Measurements from ENCODE around the gene METTL25B.
A peak's percentile ranks its signal among the peaks of the same experiment; 100 is the strongest.

Gene METTL25B

DNA sequence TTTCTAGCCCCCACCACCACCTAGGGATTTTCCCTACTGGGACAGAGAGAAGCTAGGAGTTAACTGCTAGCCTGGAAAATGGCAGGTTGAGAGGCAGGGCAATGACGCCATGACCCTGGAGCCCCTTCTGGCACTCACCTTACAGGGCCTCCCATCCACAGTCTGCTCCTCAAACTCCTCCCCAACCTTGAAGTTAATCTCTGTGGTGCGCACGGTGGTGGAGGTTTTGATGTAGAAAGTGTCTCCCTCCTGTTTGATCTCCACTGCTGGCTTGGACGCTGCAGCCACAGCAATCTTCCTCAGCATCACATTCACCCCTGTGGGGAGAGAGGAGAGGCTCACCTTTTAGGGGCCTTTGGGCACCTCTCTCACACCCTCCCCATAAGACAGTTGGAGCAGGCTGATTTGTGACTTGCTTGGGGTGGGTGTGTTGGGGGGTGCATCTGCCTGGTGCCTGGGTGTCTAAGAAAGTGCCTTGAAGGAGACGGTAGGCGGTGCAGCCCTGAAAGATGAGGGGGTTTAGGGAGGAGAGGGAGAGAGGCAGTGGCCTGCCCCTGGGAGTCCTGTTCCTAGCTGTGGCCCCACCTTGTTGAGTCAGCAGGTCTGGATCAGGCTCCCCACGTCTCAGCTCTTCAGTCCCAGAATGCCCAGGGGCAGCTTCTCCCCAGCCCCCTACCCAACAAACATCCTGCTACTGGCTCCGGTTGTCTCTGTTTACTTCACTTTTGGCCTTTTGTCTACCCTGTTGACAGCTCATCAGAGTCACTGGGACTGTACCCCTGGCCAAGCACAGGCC is 27.3 kb upstream of the METTL25B start:
- no peak for DNase-seq (ENCODE audit: low read depth)

DNA sequence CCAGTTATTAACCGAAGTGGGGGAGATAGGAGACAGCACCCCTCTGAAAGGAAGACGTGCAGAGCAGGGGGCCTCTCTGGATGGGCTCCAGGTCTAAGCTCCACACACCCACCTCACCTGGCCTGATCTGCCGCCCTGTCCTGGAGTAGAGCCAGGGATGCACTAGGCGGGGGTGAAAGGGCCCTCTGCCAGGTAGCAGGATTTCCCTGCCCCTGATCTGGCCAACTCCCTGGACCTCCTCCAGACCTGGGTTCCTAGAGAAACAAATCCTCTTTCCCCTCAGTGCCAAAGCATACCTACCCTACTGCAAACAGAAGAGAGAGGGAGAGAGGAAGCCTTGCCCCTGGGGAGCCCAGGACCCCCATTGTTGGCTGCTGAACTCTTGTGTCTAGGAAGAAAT is 24.9 kb upstream of the METTL25B start:
- no peak for DNase-seq (ENCODE audit: low read depth)

DNA sequence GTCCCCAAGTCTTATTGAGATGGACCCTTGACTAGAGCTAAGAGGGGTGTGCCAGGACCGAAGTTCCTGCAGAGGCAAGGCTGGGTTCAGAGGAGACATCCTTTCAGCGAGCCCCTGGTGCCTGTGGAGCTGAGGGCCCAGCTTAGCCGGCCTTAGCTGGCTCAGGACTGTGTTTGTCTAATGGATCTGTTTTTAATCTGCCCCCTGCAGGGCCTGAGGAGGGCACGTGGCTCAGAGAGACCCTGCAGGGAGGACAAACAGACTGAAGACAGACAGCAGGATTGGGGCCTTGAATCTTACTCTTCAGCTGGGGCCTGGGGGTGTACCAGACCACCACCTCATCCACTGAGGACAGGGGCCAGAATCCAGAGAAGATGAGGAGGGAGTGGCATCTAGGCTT is 24.5 kb upstream of the METTL25B start:
- no peak for DNase-seq (ENCODE audit: low read depth)

DNA sequence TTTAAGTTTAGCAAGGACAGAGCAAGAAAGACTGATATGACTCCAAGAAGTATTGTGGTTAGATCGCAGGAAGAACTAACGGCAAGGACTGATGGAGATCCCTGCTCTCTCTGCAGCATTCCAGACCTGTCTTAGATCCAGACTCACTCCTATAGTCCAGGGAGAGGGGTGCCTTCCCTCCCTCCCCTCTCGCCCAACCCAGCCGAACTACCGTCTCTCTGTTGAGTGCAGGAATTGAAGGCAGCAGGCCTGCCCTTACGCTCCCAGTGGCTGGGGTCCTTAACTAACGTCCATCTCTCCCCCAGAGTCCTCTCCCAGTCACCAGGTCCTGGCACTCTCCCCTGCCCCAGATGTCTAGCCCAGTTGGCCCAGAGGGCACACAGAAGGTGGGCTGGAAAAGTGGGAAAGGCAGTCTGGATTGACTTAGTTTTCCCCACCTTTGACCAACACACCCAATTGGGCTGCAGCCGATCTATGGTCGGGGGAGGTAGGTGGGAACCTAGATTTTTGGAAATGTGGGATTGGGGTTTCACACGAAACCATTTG is 24.0 kb upstream of the METTL25B start:
- no peak for DNase-seq (ENCODE audit: low read depth)

DNA sequence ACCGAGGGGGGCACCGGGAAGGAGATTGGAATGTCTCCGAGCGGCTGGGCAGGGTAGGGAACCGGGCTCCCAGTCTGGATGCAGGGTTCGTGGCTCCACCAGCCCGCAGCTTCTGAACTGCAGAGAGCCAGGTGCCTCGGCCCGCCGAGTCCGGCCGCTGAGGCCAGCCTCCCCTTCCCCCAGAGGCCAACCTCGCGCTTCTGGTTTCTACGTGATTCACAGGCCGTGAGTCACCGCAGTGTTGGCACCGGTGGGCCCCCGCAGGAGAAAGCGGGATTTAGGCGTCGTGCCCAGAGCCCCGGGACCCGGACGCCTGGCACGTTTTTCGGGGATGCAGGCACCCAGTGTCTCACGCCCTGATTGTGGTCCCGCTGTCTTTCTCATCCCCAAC is 23.3 kb upstream of the METTL25B start:
- no peak for DNase-seq (ENCODE audit: low read depth)

DNA sequence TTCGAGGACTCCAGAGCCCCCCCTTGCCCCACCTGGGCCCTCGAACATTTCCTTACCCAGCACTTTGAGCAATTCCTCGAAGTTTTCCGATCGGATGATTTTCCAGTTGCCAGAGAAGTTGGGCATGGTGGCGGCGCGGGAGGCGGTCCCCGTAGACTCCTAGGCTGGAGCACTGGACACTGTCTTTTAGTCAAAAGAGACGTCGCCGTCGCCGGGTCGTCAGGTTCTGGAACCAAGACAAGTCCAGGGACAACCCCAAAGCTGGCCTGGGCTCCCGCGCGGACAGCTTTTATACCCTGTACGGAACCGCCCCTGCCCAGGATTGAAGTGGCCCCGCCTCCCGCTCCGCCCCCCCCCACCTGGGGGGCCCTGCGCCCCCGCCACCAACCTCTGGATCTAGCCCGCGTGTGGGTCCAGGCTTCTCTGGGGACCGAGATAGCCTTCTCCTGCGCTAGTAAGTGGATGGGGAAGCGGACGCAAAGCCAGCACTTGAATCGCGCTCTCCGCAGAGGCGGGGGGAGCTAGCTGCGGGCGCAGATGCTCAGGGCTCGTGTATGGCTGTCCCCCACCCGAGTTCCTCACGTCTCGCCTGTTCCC is 22.9 kb upstream of the METTL25B start, which contains the start of gene CRABP2:
CRABP2 (minus strand) TSS at position 263 of the 597 bp plus-strand sequence; CDS start at position 126, 137 bp downstream.
- no peak for DNase-seq (ENCODE audit: low read depth)

DNA sequence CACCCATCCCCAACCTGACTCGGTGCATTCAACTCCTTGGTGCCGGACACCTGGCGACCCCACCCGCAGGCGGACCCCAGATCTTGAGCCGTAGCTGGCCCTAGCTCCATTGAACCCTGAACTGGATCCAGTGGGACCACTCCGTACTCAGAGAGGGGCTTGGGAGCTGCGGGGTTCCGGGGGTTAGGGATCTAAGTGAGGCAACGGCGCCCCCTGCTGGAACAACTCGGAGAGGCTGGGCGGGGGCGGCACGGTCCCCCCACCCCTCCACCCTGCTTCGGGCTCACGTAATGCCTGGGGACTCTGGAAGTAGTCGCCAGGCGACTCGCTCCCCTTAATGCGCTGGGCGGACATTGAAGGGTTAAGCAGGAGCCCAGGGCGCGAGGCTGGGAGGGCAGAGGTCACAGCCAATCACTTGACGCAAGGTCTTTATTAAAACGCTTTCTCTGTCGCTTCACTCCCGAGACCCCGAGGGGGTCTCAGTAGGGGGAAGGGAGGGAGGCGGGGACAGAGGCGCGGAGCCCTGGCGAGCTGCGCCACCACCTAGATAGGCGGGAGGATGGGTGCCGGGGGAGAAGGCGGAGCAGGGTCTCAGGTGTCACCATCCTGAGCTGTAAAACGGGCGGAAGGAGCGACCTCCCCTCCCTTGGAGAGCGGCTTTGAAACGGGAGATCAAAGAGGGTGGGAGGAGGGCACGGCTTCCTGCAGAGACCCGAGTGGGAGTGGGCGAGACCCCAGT is 22.2 kb upstream of the METTL25B start:
- DNase-seq (ENCODE audit: low read depth), result no peak

DNA sequence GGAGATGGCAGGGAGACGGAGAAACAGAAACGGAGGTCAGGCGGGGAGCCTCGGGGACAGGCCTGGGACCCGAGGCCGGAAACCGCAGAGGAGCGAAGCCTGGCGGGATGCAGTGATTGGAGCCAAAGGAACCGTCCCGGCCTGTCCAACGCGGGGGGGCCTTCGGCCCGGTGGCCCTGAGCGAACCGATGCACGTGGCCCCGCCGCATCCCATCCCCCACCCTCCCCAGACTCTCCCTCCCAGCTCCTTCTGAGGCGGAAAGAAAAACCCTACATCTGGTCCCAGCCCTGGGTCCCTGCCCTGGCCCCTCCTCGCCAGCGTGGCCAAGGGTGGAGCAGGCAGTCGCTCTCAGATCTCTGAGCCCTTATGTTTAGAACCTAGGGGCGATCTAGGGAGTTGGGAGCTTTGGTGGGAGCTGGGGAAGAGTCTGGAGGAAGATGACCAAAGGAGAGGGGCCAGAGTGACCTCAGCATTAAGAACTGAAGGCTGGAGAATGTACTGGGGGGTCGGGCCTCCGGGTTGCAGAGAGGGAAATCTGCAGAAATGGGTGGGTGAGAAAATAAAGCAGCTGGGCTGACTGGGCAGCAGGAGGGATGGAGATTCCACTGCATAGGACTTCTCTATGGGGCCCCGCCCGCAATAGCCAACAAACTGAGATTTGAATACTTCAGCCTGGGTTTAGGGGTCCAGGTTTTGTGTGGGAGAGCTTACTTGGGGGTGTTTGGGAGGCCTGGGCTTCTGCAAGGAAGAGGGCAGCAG is 21.4 kb upstream of the METTL25B start:
- DNase-seq (ENCODE audit: low read depth), result no peak

DNA sequence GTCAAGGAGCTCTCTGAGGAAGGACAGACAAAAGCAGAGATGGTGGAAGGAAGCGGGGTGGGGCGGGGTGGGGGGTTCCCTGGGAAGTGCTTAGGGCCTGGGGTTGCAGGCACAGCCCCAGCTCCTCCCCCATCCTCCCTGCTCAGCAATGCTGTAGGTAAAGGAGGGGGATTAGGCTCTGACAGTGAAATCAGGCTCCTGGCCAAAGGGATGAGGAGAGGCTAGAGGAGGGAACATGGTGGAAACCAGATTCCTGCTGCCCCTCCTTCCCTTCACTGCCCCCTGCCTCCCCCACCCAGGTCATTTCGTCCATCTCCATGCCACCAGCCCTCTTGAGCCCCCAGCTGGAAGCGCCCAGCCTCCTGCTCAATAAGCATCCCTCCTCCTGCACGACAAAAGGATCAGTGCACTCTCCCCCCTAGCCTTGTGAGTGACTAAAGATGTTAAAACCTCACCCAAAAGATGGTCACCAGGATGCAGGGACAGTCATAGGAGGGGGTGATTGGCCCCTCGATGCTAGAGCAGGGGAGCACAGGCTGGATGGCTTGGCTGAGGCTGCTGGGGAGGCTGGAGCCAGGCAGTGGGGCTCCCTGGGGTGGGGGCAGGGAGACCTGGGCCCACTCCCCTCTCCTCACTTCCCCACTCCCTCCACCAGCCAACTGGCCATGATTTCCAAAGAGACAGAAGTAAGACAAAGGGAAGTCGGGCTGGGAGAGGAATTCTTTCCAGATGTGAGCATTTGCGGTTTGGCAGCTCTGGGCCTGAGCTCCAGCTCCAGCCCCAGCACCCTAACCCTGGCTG is 20.7 kb upstream of the METTL25B start:
- DNase-seq (ENCODE audit: low read depth), result no peak

DNA sequence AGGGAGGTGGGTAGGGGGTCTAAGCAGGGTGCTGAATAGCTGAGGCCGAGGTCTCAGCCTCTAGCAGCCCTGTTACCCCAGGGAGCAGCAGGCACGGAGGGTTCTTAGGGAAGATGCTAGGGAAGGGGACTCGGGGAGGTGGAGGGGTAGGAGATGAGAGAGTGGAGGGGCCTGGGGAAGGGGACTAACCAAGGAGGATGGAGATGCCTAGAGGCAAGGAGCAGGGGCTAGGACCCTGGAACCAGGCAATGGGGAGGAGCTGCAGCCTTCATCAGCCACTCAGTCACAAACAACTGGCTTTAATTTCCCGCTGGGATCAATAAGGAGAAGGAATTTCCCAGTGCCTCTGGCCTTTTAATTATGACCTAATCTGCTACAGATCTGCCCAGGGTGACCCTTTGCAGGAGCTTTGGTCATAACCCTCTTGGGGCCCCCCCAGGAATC is 20.0 kb upstream of the METTL25B start:
- no peak for DNase-seq (ENCODE audit: low read depth)

DNA sequence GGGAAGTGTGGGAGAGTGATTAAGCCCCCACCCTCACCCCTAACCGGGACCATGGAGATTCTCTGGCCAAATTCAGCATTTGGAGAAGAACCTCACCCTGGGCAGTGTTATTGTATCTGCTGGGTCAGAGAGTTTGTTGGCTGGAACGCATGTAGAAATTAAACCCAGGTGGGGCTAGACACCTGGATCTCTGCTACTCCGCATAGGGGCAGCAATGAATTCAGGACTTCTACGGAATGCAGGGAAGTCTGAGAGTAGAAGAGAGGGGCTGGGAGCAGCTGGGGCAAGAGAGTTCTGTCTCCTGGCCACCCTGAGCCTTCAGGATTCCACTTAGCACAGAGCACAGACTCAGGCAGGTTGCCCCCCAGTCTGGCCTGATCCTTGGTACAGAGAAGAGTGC is 19.2 kb upstream of the METTL25B start:
- no peak for DNase-seq (ENCODE audit: low read depth)

DNA sequence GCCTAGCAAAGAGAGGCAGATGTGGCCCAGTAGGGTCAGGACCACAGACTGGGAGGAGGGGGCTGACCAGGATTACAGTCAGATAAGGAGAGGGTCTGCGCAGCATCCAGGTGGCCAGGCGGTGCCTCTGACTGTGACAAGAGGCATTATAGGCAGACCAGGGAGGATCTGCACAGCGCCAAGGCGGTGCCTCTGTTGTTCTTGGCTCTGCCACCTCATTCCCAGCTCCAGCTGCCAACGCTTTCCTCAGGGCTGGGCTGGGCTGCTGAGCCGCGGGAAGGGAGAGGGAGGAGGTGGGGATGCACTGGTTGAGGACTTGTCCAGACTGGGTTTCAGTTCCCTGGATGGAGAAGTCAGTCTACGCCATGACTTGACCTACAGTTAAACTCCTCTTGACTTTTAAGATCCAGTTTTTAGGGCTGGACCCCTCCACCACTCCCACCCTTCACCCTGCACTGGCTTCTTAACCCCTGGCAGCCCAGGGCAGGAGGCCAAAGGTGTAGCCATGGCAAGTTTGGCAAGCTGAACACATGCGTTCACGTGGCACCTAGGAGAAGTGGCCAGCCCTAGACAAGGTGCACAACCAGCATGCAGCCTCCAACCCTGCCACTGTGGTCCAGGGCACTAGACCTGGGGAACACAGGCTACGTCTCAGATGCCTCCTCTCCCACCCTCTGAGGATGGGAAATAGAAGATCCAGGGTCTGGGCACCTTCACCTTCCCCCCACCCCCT is 18.3 kb upstream of the METTL25B start:
- no peak for DNase-seq (ENCODE audit: low read depth)

DNA sequence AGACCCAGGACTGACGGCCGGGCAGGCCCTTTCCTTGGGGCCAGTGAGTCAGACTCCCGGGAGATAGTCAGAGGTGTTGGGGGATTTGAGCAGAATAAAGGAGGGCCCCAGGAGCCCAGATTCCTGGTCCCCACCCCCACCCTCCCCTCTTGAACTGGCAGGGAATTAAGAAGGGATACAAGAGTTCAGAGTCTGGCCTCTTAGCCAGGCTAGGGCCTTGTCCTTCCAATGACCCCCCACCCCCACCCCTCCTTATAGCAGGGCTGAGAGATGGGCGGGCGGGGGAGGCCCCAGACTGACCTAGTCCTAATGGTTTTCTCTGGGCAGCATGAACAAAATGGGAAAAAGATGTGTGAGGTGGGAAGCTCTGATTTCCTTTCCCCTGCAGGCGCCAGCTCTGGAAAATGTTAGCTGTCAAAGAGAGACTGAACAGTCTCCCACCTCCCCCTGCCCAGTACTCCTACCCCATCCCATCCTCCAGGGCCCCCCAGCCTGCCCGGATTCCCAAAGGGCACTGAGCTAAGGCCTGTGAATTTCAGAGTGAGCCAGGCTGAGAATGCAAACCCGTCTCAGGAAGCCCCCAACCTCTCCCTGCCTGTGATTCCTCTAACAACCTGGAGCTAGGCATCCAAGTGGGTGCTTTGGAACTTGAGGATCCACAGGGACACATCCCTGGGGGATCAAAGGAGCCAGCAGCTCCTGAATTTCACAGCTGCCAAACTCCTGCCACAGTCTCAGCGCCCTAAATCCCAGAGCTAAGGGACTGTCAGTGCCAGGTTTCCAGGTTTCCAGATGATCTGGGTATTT is 17.1 kb upstream of the METTL25B start:
- no peak for DNase-seq (ENCODE audit: low read depth)

DNA sequence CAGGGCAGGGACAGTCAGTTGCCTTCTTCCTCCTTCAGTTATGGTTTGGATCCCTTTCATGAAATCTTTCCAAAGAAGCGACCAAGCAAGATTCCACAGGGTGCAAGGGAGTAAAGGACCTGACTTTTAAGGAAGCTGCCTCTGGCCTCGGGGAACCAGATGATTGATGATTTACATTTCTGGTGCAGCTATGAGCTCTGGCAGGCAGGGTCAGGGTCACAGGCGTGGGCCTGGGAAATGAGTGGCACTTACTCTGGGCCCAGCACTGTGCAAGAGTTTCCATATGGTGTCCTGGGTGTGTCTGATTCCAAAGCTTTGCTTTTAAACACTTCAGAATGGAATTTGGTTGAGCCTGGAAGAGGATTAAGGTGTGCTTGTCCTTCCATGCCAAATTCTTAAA is 15.6 kb upstream of the METTL25B start:
- DNase-seq (ENCODE audit: low read depth), result no peak

DNA sequence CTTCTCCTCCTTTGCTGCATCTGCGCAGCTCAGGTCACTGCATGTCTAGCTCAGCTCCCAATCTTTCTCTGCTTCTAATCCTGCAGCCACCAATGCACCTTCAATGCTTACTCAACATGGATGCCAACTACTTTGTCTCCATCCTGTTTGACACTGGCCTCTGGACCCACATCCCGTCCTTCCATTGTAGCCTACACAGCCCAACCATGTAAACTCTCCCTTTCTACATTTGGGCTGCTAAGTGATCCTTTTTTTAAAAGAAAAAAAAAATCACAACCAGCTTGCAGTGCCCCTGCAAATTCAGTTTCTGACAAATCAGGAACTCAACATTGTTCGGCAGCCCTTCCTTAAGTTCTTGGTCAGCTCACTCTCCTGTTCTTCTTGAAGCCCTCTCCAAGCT is 13.4 kb upstream of the METTL25B start:
- no peak for DNase-seq (ENCODE audit: low read depth)

DNA sequence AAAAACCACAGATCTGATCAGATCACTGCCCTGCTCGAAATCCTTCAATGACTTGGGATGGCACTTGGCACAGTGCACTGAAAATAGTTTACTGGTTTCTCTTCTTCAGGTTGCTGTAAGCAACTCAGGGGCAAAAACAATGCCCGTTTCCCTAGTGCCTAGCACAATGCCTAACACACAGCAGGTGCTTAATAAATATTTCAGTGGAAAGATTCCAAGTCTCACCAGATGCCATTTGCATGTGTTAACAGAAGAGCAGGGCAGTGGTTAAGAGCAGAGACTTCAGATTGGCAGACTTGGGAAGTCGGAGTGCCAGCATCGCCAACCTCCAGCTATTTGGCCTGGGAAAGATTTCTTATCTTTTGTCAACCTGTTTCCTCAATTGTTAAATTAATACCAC is 10.9 kb upstream of the METTL25B start:
- no peak for DNase-seq (ENCODE audit: low read depth)

DNA sequence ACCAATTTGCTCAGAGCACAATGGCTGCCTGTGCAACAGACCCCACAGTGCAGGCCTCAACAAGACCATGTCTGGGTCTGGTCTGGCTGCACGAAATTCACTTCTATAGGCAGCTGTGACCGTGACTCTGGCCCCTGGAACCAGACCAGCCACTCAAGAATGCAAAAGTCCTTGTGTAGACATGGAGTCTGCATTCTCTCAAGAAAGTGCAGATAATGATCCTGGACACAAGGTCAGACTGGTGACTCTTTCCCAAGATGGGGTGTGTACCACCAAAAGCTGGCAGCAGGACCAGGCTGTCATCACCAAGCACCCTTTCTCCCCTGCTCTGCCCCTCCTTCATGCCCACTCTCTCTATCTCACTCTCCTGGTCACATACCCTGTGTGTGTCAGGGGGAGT is 7.1 kb upstream of the METTL25B start:
- DNase-seq (ENCODE audit: low read depth), result no peak

DNA sequence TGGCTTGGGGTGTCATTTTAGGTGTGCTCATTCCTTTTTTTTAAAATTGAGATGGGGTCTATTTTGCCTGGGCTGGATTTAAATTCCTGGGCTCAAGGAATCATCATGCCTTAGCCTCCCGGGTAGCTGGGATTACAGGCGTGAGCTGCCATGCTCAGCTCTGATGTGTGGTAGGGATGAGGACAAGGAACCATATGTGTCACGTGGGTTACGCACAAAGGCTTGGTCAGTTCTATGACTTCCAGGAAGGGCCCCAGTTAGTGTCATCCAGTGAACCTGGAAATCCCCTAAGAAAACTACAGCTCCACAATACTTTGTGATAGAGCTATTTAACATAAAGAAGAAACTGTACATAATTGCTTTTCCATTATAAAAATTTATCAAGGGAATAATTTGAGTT is 6.7 kb upstream of the METTL25B start:
- DNase-seq (ENCODE audit: low read depth), result no peak

DNA sequence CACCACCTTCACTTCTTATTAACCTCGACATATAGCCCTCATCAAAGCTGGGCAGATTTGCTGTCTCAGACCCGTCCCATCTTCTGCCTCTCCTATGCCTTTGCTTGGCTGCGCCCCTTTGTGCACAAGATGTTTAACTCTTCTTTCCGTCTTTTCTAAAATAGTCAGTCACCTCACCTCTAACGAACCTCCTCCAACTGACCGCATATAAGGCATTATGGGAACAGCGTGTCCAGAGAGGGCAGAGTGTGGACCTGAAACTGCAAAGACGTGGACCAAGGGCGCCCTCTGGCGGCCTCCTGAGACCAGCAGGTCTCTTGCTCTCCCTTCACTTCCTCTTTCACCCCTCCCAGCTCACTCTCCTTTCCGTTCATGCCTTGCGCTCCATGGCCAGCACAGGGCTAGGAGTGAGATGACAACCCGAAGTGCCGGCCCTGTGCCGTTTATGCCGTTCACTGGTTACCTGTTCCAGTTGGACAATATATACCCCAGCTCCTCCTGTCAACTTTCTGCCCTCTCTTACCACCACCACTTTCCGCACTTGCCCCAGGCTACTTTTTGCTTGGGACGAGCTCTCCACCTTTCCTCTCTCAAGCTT is 2.5 kb upstream of the METTL25B start:
- peak; percentile 85 for DNase-seq (ENCODE audit: low read depth)

Measured in CMK (cell line).